Transverse colon (tissue), 3 donors: ENCODE measurements around the gene B3GALT2.

Experiments
- EP300 ChIP-seq: sonication (generic); formaldehyde crosslinking; IDR thresholded peaks from one replicate; pipeline ENCODE4 v1.6.1; 2017; ENCODE audit warnings: antibody characterized with exemption, low read depth
- TF ChIP-seq, protein P1 (sequence below), 5 experiments: fragments of 200-600 bp in 3 of 5; fragments of 450-650 bp in 2 of 5; sonication (generic) in 3 of 5; IDR thresholded peaks; 1 replicate in 2 of 5; 2 replicates in 3 of 5; pipeline ENCODE4 v1.5.1; 2016 to 2017; ENCODE audit warnings: antibody characterized with exemption in 5 of 5, inconsistent platforms in 3 of 5, mild to moderate bottlenecking in 2 of 5, moderate library complexity in 1 of 5

DNA sequence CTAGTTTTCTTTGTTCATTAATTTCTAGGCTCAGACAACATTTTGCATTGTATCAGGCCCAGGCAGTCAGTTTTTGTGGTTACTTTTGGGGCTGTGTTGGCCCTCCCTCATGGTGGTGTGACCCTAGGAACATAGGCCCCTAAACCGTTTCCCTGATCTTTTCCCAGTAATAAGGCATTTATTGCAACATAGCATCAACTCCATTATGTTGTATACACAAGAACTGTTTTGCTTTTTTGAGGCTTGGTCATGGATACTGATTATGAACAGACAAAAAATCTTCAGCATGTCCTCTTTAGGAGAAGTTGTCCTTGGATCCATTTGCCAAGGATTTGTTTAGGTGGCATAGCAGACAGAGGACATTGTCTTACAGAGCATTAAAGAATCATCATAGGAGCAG, 10.3 kb downstream of the B3GALT2 start:
- TF ChIP-seq EP300, result no peak
- TF ChIP-seq, protein P1, sequence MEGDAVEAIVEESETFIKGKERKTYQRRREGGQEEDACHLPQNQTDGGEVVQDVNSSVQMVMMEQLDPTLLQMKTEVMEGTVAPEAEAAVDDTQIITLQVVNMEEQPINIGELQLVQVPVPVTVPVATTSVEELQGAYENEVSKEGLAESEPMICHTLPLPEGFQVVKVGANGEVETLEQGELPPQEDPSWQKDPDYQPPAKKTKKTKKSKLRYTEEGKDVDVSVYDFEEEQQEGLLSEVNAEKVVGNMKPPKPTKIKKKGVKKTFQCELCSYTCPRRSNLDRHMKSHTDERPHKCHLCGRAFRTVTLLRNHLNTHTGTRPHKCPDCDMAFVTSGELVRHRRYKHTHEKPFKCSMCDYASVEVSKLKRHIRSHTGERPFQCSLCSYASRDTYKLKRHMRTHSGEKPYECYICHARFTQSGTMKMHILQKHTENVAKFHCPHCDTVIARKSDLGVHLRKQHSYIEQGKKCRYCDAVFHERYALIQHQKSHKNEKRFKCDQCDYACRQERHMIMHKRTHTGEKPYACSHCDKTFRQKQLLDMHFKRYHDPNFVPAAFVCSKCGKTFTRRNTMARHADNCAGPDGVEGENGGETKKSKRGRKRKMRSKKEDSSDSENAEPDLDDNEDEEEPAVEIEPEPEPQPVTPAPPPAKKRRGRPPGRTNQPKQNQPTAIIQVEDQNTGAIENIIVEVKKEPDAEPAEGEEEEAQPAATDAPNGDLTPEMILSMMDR (IDR thresholded peaks at IDR 0.05), result no peak
